Hypothalamus (tissue), 51 donors: ENCODE data around the gene SDF4.
"Not testable (repeated sequence)": the region's sequence is repeated elsewhere in the genome, so short reads cannot be mapped to it uniquely, and the experiment has no call there.

ENCODE experiments used
- DNase-seq, 51 donors: peaks; one replicate each; lab custom pipeline; 2025; lab: John Stamatoyannopoulos, UW

Gene SDF4

GRCh38 chr1:1260843-1261560 lies 29.2 kb upstream of the SDF4 start:
- DNase-seq, result no peak

DNA sequence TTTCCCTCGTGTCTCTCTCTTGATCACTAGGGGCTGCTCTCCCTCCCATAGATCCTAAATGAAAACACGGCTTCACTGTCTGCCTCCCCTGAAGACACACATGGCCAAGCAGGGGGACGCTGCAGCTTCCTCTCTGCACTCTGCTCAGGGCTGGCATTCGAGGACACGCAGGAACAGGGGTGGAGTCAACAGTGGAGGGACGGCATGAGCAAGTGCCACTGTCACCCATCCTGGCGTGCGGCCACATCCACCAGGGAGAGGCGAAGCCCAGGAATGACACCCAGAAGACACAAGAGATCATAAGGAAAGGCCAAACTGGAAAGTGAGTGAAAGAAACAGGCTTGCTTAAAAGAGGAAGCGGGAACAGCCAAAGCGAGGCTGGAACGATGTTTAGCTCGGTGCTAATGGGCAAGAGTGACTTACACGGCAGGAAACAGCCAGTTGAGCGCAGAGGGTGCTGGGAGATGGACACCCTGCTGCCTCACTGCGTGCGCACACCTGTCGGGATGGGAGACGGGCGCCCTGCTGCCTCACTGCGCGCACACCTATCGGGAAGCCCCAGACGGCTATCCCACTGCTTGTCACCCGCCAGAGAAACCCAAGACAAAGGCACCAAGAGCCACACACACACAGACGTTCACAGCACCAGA lies 28.3 kb upstream of the SDF4 start:
- DNase-seq, result peak in 3 of 51 donors; percentile 9 to 22 (median 18)

GRCh38 chr1:1259540-1259939 lies 27.7 kb upstream of the SDF4 start:
- DNase-seq, result no peak

DNA sequence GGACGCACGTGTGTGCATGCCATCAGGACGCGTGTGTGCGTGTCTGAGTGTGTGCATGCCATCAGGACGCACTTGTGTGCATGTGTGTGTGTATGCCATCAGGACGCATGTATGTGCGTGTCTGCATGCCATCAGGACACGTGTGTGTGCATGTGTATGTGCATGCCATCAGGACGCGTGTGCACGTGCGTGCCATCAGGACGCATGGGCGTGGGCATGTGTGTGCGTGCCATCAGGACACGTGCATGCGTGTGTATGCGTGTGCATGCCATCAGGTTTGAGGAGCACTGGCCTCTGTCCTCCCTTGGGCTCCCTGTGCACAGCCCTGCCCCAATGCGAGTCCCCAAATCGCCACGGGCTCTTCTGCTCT lies 27.3 kb upstream of the SDF4 start:
- DNase-seq, result no peak

- no peak for DNase-seq
Measured at GRCh38 chr1:1256956-1257871, 25.4 kb upstream of the SDF4 start.

GRCh38 chr1:1255611-1256010 lies 23.8 kb upstream of the SDF4 start:
- DNase-seq, result no peak

DNA sequence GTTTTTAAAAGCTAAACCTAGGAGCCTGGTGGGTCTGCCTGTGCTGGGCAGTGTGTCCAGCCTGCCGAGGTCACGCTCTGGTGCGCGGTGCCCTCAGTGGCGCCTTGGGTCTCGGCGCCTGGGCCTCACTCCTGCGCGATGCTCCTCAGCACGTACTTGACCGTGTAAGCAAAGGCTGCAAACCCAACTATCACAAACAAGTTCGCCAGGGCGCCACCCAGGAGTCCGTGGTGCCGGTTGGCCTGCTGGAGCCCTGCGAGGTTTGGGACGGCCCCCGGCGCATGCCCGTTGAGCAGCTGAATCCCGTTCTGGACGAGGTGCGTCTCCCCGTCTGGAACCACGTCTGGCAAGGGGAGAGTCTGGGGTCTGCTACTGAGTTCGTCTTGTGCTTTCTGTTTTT lies 23.3 kb upstream of the SDF4 start:
- no peak for DNase-seq

DNA sequence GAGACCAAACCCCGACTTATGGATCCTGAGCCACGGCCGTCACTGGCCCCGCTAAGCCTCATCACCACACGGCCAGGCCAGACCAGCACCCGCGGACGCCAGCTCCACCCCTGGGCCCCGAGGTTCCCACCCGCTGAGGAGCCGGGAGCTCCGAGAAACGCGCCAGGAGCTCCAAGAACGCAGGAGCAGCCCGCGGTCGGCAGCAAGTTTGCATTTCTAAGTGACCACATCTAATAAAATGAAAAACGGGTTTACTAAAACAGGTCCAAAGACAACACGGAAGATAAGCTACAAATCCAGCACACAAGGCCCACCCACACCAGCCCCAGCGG lies 22.8 kb upstream of the SDF4 start:
- DNase-seq, result no peak

GRCh38 chr1:1253972-1254666 lies 22.3 kb upstream of the SDF4 start:
- no peak for DNase-seq

DNA sequence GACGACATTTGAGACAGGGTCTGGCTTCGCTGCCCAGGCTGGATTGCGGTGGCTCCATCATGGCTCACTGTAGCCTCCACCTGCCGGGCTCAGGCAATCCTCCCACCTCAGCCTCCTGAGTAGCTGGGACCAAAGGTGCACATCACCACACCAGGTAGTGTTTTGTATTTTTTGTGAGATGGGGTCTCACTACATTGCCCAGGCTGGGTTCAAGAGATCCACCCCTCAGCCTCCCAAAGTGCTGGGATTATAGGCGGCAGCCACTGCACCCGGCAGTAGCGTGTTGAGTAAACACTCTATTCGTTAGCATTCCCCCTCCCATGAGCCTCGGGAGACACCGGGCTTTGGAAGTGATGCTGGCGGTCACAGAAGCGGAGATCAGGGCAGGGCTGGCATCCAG lies 21.5 kb upstream of the SDF4 start:
- DNase-seq, result no peak

- no peak for DNase-seq
Measured at GRCh38 chr1:1250786-1251284, 19.0 kb upstream of the SDF4 start.

GRCh38 chr1:1248009-1248913 lies 16.5 kb upstream of the SDF4 start:
- not testable (repeated sequence) for DNase-seq

- DNase-seq, result no peak
Measured at GRCh38 chr1:1247341-1247913, 15.6 kb upstream of the SDF4 start.

DNA sequence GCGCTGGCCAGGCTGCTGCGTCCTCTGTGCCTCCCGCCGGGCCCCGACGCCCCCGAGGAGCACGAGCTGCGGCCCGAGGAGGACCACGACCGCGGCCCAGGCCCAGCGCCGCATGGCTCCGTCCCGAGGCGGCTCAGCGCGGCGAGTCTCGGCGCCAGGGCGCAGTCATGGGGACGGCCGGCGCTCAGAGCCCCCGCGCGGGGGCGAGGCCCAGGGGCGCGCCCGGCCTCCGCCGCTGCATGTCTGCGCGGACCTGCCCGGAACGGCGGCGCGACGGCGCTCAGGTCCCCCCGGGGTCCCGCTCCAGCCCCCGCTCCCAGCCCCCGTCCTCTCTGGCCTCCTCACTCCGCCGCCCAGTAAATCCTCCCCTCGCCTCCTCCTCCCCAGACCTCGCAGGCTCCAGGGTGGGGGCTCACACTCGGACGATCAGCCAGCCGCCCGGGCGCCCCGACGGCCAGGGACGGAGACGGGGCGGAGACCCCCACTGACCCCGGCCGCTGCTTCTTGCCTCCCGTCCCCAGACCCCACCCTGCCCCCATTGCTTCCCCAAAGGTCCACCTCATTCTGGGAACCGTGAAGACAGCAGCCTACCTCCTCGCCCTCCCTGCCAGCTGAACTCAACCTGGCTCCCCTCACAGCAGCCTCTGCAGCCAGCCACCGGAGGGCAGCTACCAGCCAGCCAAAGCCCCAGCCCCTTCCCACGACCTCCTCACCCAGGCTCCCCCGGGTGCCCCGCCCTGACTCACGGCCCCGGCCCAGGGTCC lies 15.0 kb upstream of the SDF4 start, which contains the start of gene C1QTNF12:
Gene C1QTNF12 (minus strand): TSS at position 146 of the 764 bp plus-strand sequence. CDS start 32 bp downstream, at position 114.
- no peak for DNase-seq

DNA sequence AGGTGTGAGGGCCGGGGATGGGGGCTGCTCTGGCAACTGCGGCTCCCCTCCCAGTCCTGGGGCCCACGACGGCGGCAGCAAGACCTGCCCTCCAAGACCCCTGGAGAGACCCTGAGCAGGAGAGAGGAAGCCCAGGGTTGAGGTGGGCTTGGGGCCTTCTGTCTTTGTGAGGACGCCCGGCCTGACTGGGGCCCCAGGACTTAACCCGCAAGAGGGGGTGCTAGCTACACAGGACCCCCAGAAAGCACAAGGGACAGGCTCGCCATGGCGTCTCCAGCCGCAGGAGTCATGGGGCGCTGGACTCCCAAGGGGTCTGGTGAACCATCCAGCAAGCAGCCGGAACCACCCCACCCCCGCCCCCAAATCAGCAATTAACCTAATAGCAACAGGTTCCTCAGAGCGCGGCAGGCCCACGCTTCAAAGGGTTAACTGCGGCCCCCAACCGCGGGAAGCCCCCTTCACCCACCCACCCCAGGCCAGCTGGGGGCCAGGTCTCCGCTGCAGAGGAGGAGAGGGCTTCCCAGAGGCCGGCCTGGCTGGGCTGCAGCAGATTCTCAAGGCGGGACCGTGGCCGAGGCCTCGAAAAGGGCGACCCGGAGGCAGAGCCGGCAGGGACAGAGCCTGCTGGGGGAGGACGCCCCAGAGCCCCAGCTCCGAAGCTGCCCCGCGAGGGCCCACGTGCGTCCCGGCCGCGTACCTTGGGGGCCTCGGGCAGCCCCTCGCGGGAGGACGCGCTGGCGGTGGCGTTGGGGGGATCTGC lies 14.2 kb upstream of the SDF4 start:
- no peak for DNase-seq

DNA sequence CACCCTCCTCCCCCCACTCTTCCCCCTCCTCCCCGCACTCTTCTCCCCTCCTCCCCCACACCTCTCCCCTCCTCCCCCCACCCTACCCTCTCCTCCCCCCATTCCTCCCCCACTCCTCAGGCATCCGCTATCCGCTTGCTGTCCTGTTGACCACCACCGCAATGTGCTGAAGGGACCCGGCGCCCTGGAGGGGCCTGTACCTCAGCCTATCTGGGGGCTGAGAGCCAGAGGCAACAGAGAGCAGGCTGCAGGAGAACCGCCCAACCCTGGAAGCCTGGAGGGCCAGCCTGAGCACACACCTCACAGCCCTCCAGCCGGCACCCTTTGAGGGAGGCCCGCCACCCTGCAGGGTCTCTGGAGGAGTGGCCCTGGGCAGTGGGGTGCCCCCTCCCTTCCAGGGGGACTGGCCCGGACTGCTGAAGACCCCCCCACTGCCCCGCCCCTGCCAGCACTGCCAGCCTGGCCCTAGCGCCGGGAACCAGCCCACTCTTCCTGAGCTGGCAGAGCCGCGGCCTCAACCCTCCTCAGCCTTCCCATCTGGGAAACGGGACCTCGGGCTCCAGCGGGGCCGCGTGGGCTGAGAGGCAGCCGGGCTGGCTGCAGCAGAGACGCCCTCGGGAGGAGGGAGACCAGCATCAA lies 13.5 kb upstream of the SDF4 start:
- no peak for DNase-seq

GRCh38 chr1:1244192-1244811 lies 12.5 kb upstream of the SDF4 start:
- no peak for DNase-seq
